G401.6 (cell line): ENCODE data around the gene SHMT2.

Source experiments
- FAIRE-seq: peaks from 2 replicates; lab custom pipeline; 2012; peaks lifted over from hg19 to GRCh38; lab: Jason Lieb, UNC

Gene SHMT2

DNA sequence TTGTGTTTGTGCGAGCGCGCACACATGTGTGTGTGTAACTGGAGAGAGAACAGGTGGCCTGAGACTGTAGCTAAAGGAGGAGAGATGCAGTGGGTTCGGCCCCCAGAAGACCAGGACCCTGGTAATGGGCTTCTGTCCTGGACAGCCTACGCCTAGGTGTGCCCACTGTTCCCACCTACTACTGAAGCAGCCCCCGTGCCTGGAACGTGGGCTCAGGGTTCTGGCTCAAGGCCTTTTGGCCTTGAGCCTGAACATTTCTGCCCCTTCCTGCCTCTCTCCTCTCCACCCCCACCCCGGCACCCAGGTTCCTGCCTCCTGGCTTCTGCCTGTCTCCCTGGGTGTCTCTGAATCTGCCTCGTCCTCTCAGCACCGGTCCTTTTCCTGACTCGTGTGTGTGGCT, 14.4 kb upstream of the SHMT2 start:
- FAIRE-seq: no peak

DNA sequence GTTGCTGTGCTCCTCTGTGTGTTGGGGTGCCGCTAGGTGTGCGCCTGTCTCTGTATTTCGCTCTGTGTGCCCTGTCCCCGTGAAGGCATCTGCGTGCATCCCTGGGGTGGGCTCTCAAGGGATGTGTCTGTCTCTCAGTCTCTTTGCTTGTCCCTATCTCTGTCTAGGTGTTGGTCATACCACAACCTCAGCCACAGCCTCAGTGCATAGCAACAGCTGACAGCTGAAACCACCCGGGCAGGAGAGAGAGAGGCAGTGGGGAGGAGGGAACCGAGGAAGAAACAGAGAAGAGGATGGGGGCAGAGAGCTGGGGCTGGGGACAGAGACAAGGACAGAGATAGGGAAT, 13.9 kb upstream of the SHMT2 start:
- FAIRE-seq: no peak

DNA sequence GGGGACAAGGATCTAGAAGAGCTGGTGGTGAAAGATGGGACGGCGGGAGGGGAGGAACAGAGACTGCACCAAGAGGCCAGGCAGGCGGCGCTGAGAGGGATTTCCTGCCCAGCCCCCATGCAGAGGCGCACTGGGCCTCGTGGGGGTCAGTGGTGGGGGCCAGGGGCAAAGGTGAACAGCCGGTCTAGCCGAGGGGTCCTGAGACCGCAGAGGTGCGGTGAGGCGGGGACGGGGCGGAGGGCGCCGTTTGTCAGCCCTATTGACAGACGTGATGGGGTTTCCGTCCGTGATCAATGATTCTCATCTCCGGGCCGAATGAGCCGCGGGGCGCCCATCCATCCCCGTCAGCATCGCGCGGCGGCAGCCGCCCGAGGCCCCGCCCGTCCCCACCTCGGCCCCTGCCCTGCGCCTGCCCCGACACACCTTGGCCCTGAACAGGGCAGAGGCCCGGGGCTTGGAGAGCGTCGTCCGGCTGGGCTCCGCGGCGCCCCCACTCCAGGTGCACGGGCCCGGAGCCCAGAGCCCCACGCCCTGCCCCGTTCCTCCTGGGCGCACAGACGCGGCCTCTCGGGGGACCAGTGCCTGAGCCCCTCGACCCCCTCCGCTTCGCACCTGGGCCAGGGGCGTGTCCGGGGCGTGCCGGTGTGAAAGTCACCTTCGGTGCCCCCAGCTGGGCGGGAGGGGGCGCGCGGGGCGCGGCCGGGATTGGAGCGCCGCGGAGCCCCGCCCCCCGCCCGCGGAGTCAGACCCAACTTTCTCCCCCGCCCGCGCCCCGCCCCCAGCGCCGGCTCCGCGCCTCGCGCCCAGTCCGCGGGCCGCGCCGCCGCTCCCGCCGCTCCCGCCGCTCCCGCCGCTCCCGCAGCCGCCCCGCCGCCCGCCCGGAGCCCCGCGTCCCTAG, 13.2 kb upstream of the SHMT2 start, which contains the start of gene NXPH4:
NXPH4 (plus strand) TSS at position 781 of the 898 bp plus-strand sequence. CDS start 176 bp downstream, outside the sequence.
- no peak for FAIRE-seq

DNA sequence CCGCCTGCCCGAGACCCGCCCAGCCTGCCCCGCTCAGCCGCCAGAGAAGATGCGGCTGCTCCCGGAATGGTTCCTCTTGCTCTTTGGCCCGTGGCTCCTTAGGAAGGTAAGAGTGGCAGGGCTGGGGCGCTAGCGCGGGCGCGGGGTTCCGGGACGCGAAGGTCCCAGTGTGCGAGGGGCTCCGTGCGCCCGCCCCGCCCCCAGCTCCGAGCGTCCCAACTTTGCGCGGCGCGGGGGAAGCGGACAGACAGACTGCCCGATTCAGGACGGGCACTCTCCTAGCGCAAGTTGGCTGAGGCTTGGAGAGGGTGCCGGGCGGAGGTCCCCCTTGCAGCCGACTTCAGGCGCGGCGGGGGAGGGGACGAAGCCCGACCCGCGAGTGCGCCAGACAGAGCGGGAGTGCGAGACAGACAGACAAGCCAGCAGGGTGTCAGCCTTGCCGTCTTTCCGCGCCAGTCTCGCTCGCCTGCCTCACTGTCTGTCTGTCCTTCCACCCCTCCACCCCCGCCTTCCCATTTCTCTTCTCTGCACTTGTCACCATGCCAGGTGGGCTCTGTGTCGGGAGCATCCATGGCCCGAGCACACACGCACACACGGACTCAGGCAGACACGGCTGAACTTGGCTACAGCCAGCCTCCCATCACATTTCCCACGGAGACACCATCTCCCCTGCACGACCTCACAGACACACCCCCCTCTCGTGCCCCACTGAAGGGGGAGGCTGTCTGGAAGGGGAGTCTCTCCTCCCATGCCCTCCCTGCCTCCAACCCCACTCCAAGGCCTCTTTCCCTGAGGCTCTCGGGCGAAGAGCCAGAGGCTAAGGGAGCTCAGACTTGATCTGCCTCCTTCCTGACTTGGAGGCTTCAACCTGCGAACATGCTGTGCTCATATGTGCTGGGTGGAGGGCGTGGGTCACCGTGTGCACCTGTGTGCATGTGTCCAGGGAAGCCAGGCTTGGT, 12.3 kb upstream of the SHMT2 start:
- no peak for FAIRE-seq

DNA sequence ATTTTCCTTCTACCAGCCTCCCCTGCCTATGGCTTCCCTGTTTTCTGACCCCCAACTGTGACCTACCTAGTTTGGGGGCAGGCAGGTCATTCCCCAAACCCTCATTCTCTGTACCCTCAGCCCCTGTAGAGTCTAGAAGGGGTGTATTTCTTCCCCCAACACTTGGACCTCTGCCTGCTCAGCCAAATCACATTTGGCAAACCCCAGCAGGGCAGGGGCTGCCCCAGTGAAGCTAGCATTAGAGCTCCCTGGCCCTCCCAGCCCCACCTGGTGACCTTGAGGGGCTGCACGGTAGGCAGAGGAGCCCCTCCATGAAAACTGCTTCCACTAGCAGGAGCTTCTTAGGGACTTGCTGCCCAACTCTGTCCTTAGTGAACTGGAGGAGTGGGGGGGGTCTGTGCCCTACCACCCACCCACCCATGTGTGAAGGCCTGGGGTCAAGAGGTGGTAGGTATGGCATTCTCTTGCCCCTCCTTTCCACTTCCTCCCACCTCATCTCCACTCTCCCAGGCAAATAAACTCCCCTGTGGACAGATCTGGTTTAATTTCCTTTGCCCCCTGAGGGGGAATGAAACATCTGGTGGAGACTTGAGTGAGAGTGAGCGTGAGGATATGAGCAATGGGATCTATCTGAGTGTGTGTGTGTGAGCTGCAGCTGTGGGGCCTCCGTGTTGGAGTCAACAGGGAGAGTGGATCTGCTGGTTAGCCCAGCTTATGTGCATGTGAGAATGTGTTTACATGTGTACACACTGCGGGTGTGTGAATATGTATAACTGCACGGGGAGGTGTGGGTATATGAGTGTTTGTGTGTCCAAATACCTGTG, 11.3 kb upstream of the SHMT2 start:
- FAIRE-seq: no peak

DNA sequence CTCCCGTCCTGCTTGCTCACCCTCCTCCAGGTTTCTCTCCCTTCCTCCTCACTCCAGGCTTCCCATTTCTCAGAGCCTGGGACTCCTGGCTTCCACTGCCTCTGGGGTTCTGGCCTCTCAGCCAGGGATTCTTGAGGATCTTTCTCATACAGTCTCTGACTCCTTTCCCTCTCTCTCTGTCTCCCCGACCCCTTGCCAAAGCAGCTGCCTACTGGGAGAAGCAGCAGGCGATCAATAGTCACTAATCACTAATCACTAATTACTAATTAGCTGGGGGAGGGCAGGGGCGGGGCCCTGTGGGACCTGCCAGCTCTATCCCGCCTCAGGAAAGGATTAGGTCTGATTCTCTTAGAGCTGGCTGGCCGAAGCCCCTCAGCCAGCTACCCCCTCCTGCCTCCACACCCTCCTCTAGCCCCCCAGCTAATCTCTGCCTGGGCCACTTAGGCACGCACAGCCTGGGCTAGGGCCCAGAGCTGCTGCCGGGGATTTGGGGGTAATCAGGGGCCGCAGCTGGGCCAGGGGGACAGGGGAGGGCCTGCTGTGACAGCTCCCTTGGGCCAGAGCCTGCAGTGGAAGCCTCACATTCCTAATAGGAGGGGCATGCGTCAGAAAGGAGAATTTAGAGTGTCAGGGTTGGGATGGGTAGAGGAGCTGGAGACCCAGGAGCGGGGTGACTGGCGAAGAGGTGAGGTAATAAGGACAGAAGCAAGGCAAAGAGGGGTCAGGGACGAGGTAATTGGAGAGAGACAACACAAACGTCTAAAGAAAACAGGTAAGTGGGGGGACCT, 10.1 kb upstream of the SHMT2 start:
- no peak for FAIRE-seq

DNA sequence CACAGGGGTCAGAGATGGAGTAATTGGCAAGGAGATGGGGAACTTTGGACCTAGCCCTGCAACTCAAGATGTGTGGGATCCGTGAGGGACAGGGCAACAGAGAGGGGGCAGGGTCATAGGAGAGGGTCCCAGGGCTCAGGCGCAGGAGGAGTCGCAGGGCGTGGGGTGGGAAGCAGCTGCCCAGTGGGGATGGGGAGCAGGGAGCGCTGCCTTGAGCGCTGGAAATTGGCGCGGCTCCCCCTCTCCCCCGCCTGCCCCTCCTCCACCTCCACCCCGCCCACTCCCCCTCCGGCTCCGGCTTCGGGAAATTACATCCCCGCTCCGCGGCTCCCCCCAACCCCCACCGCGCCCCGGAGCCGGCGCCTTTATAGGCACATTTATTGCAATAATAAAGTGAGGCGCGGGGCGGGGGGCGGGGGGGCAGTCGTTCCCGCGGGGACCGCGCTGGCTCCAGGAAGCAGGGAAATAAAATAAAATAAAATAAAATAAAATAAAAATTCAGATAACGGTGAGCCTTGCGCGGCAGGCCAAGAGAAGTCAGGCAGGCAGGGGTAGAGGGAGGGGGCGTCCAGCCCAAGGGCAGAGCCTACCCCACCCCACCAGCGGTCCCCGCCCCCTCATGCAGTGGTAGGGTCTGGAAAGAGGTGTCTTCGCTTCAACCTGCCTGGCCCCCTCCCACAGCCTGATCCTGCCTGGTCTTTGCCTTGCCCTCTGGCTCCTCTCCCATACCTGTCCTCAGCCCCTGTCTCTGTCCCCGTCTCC, 9.3 kb upstream of the SHMT2 start:
- no peak for FAIRE-seq

DNA sequence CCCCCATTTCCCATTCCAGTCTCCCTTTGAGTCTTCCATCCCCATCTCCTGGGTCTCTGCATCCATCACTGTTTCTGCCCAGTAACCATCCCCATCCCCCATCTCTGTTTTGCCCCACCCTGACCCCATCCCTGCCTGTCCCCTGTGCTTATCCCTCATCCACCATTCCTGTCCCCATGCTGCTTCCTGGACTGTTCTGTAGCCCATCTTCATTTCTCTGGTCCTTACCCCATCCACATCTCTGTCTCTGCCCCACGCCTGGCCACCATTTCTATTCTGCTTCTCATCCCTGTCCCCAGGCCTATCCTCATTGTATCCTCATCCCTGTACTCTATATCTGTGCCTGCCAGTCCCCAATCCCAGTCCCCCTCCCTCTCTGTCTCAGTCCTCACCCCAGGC, 8.7 kb upstream of the SHMT2 start:
- no peak for FAIRE-seq

DNA sequence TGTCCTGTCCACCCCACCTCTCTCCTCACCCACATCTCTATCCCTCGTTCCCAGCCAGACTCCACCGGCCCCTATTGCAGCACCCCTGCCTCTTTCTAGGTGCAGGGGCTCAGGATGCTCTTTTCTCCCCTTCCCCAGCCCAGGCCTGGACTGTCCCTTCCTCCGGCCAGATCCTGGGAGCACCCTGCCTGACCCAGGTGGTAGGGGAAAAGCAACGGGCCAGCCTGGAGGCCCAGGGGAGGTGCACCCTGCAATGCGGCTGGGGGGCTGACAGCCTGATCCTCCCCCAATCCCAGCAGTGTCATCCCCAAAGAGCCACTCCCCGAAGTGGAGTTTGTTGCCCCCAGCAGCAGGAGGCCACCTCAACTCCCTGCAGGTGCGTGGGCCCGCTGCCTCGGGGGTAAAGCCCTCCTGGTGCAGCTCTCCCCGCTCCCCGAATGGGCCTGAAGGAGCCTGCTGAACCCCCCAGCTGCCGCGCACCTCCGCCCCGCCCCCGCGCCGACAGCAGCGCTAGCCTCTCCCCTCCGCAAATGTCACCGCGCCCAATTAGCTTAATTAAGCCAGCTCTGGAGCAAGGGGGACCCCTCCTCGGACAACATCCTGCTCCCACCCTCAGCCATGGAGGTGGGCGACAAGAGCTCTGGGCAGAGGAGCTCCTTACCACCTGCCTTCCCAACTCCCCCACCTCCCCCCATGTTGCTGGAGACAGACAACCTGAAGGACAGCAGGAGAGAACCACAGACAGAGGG, 8.2 kb upstream of the SHMT2 start:
- no peak for FAIRE-seq

DNA sequence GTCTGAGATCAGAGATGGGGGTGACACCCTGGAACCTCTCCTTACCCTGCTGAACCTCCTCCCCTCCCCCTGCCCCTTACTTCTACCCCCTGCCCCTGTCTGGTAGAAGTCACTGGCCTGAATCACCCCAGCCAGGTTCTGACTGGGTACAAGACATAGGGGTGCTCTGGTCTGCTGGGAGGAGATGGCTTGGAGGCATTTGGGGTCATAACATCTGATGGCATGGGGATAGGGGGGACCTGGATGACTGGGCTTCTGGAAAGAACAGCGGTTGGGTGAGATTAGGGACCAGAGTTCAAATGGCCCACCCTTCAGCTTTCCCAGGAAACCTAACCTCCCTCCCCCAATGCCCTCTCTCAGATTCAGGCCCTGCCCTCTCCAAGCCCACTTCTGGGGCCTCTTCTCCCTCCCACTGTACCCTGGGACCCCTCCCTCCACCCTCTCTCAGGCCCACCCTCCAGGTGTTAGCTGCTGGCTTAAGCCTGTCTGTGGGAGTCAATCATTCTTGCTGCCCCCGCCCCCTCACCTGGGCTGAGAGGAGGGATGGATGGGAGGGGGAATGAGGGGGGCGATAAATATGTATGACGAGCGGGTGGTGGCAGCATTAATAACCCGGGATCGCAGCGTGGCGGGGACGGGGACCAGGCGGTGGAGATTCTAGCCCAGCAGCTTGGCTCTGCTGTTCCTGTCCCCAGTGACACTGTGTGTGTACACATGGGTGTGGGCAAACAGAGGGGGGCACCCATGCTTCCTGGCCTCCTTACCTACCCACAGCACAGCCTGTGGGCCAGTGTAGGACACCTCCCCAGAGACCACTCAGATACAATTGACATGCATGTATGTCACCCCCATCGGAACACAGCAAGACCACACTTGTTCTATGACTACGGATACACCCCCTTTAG, 7.0 kb upstream of the SHMT2 start:
- no peak for FAIRE-seq

DNA sequence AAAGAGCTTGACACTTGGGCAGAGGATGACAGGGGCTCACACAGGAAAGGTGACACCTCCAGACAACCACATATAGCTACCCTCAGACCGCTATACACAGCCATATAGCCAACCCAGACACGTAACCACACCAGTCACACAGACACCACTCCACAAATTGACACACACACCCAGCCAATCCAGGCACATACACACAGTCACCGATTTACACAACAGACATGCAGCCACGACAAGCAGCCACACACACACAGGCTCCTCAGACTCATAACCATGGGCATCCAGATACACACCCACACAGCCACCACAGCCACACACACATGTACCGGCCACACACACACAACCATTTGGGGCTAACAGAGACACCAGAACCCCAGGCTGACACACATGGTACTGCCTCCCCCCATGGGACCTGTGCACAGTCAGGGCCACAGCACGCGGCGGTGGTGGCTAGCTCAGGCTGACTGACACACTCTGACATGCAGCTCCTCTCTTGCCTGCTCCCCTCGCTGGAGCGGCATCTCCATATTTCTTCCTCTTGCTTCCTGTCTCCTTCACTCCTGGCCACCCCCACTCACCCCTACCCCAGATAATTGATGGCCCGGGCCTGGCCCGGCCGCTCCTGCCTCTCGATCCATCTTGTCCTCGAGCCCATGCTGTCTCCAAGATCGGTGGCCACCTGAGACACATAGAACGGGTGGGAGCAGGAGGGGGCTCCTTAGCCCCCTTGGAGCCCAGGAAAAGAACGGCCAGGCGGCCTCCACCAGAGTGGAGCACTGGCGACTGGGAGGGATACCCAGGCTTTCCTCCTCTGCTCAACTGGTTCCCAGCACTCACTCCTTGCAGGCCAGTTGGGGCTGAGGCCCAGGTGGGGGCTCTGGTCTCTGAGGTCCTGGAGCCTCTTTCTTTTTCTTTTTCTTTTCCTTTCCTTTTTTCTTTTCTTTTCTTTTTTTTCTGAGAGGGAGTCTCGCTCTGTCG, 6.0 kb upstream of the SHMT2 start:
- FAIRE-seq: no peak

DNA sequence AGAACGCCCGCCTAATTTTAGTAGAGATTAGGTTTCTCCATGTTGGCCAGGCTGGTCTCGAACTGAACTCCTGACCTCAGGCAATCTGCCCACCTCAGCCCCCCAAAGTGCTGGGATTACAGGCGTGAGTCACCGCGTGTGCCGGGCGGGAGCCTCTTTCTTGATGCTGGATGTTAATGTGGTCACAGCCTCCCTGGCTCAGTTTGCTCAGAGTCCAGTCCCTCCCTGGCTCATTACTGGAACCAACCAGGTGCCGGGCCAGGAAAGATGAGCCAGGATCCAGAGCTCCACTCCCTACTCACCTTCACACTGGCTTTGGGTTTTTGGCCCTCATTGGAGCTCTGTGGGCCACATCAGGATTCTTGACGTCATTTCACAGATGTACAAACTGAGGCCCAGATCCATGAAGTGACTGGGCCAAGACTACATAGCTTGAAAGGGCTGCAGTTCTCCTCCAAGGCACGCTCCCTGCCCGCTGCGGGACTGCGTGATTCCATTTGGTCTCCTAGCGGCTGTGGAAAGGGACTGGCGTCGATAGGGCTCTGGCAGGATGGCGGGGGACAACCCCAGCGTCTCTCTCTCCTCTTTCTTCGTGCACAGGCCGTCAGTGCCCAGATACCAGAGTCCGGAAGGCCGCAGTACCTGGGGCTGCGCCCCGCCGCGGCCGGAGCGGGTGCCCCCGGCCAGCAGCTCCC, 5.1 kb upstream of the SHMT2 start:
- no peak for FAIRE-seq

DNA sequence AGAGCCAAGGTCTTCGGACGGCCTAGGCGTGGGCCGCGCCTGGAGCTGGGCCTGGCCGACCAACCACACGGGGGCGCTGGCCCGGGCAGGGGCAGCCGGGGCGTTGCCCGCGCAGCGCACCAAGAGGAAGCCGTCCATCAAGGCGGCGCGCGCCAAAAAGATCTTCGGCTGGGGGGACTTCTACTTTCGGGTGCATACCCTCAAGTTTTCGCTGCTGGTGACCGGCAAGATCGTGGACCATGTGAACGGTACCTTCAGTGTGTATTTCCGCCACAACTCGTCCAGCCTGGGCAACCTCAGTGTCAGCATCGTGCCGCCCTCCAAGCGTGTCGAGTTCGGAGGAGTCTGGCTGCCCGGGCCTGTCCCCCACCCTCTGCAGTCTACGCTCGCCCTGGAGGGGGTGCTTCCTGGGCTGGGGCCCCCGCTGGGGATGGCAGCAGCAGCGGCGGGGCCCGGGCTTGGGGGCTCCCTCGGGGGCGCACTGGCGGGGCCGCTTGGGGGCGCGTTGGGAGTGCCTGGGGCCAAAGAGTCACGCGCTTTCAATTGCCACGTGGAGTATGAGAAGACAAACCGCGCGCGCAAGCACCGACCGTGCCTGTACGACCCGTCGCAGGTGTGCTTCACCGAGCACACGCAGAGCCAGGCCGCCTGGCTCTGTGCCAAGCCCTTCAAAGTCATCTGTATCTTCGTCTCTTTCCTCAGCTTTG, 4.4 kb upstream of the SHMT2 start:
- FAIRE-seq: no peak

DNA sequence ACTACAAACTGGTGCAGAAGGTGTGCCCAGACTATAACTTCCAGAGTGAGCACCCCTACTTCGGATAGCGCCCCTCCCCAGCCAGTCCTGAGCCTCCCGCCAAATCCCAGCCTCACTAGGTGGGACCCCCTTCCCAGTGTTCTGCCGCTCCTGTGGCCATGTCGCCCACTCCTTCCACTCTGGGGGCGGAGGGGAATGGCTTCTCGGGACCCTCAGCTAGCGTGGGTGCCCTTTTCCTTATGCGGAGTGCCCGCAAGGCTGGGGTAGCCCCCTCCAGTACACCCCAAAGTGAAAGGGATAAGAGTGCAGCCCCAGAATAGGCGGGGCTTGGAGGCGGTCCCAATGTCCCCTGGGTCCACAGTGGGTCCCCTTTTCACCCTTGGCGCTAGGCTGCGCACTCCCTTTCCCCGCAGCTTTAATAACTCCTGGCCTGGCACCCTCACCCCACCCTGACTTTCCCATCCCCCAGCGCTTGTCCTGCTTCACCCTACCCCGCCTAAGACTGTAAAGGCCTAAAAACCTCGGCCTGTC, 3.8 kb upstream of the SHMT2 start:
- FAIRE-seq: no peak

DNA sequence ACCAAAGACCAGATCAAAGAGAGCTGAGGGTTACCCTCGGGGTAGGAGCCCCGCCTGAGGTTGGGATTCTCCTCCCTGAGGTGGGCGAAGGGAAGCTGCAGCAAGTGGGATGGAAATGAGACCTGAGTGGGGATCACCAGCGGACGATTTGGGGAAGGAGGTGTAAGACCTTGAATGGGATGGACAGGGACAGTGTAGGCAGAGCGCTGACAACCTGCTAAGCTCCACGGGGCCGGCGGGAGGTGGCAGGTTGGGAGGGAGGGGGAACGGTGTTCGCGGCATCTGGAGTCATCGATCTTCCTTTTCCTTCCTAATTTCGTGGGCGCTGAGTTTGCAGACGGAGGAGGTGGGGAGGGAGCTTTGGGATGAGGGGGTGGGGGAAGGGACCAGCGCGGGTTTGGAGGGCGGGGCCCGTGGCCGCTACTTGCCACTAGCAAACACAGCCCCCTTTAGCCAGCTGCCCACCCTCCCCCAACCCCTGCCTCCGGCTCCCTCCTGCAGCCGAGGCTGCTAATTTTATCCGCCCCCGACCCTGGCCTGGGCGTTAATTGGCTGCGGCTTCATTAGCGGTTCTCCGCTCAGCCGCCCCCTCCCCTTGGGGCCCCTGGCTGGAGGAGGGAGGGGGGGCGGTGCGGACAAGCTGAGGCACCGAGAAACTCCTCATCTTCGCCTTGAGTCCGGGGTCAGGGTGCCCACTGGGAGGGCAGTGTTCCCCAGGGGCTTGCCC, 2.8 kb upstream of the SHMT2 start:
- FAIRE-seq: no peak
